HL-60 (cell line): ENCODE data around the gene PUM2.

Experiments used
- CTCF ChIP-seq: IDR thresholded peaks from one replicate; pipeline ENCODE4 v1.5.1; 2011; ENCODE audit warnings: low read length, control low read depth, inconsistent platforms; ENCODE audit not compliant: insufficient read depth
- POLR2AphosphoS5 ChIP-seq: IDR thresholded peaks from 2 replicates; pipeline ENCODE4 v1.6.1; 2012; ENCODE audit warnings: low read depth
- REST ChIP-seq: IDR thresholded peaks from 2 replicates; pipeline ENCODE4 v1.6.1; 2012; ENCODE audit warnings: low read depth; ENCODE audit not compliant: insufficient replicate concordance
- SPI1 ChIP-seq: IDR thresholded peaks from 2 replicates; pipeline ENCODE4 v1.6.1; 2012; ENCODE audit warnings: low read depth, mild to moderate bottlenecking, borderline replicate concordance

GRCh38 chr2:20356042-20356441 is 5.4 kb upstream of the PUM2 start:
- no peak for TF ChIP-seq CTCF
- no peak for TF ChIP-seq POLR2AphosphoS5
- TF ChIP-seq SPI1 = no peak
- TF ChIP-seq REST = no peak
